Measurements from ENCODE around the gene HLA-DQB2.
"Not testable (repeated sequence)": the region's sequence is repeated elsewhere in the genome, so short reads cannot be mapped to it uniquely, and the experiment has no call there.

HLA-DQB2 gene

DNA sequence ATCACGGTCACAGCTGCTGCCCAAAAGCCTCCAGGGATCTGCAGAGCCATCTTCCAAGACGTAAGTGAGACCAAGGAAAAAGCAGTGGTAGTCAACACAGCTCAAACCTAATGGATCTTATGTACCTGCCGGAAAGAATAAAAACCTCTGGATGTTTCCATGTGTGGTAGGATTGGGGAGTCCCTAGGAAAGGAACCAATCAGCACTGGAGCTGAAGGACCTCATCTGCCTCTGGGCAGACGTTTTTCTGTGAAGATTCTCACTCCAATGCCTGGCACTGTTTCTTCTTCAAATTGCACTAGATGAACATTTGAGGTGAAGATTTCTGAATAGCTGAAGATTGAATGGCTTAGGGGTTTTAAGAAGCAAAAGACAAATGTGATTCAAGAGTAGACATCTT, at the start of gene HLA-DQB2:
TSS of gene HLA-DQB2 (minus strand) at position 112 of the 400 bp plus-strand sequence. CDS start at position 50, 62 bp downstream.
- no peak for DNase-seq

DNA sequence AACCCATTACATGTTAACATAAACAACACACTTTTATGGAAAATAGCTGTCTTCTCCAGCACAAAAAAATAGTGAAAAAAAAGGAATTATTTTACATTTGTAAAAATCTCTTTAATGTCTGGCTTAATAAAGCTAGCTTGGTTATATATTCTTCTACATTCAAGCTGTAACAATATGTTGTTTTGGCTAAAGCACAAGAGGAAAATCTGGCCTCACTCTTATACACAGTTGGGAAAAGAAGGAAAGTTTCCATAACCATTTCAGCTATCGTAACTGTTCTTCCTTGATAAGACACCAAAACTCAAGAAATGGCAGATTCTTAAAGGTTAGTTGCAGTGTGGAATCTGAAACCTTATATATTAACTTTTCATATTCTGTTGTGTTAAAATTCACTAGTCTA, 45.8 kb upstream of the HLA-DQB2 start:
- DNase-seq: no peak

DNA sequence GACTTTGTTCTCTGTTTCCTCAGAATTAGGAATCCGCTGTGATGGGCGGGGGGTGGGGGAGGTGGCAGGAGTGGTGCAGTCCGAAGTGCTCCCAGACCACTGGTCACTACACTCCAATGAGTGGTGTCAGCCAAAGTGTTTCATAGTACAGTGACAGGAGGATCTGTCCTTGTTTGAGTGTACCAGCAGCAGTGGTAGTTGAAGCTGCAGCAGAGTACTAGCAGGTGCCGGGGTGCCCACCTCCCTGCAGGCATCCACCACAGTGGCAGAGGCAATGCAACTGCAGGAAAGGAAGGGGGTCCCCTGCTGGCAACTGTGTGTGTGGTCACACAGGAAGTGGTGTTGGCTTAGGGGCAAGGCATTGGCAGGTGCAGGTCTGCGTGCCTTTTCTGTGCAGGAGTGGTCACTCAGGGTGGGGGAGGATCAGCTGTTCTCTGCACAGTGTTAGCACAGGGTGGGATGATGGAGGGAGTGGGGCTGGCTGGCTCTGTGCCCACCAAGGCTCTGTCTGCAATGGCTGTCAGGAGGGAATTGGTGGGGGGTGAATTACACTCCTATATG, 43.8 kb upstream of the HLA-DQB2 start:
- DNase-seq: no peak

DNA sequence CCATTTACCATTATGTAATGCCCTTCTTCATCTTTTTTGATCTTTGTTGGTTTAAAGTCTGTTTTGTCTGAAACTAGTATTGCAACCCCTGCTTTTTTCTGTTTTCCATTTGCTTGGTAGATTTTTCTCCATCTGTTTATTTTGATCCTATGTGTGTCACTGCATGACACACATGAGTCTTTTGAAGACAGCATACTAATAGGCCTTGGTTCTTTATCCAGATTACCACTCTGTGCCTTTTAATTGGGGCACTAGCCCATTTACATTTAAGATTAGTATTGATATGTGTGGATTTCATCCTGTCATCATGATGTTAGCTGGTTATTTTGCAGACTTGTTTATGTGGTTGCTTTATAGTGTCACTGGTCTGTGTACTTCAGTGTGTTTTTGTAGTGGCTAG, 42.1 kb upstream of the HLA-DQB2 start:
- not testable (repeated sequence) for DNase-seq

DNA sequence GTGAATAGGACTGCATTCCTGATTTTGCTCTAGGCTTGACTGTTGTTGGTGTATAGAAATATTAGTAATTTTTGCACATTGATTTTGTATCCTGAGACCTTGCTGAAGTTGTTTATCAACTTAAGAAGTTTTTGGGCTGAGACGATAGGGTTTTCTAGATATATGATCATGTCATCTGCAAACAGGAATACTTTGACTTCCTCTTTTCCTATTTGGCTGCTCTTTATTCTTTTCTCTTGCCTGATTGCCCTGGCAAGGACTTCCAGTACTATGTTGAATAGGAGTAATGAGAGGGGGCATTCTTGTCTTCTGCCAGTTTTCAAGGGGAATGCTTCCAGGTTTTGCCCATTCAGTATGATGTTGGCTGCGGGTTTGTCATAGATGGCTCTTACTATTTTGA, 40.1 kb upstream of the HLA-DQB2 start:
- DNase-seq: no peak

- DNase-seq: no peak
These were observed 36.4 kb upstream of the HLA-DQB2 start for GRCh38 chr6:32799740-32800139.

- no peak for DNase-seq
These were observed 35.8 kb upstream of the HLA-DQB2 start for GRCh38 chr6:32799168-32799567.

DNA sequence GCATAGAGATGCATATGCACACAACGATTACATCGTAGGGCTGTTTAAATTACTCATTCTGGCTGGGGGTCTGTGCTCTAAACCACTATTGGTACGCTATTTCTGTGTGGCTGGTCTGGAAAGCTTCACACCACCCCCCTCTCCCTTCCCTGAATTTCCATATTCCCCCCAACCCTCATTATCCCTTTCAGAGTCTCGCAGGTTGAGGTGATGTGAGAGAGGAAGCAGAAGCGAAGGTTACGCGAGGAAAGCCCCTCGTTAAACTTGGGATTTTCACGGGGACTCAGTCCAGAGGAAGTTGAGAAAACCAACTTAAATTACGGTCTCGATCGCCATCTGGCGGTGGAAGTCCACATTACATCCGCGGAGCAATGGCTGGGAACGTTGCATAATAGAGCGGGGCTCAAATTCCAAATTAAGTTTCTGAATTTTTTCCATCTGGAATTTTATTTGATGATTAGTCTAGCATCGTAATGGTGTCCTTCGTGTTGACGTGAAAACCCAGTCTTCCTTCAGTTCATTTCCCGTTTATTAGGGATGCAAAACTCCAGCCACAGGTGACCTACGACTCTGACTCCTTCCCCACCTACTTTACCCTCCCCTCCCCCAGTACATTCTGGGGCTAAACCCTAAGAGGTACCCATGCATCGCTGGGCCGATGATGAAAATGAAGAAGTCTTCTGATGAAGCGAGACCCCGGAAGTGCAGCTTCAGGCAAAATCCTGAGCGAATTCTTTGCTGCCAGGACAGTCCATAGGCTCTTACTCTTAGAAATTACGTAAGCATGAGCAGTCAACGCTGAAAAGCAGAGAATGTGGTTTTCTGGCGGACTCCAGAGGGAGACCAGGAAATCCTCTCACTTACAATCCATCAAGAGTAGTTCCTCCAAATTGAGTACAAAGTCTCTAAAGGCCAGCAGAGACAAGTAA, 33.8 kb upstream of the HLA-DQB2 start:
- peak; percentile 58 for DNase-seq

DNA sequence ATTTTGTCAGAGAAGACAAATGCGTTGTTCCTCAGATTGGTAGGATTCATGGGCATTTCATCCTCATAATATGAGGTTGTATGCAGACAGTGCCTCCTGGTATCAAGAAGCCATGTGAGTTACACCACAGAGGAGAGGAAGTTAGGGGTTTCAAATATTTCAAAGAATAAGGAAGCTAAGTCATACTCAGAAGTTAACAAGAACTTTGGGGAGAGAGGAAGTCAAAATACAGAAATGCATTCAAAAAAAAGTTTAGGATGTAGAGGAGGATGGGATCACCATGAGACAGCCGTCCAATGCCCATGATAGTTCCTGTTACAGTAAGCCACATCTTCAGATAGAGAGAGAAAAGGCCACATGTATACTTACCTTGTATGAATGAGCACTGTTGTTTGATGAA, 31.2 kb upstream of the HLA-DQB2 start:
- no peak for DNase-seq

DNA sequence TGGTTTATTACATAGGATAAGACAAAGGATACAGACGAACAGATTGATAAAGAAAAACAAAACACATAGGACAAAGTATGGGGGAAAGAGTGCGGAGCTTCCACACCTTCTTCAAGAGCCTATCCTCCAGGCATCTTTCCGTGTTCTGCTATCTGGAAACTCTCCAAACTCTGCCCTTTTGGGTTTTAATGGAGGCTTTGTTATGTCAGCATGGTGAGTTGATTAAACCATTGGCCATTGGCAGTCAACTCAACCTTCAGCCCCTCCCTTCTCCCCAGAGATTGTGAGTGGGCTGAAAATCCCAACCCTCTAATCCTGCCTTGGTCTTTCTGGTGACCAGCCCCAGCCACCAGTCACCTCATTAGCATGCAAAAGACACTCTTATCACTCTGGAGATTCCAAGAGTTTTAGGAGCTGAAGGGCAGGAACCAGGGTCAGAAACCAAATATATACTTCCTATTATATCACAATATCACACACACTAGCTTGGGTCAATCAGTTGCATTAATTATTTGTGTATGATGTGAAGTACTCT, 29.6 kb upstream of the HLA-DQB2 start:
- DNase-seq: no peak

GRCh38 chr6:32790306-32790705, 27.0 kb upstream of the HLA-DQB2 start:
- DNase-seq: no peak

DNA sequence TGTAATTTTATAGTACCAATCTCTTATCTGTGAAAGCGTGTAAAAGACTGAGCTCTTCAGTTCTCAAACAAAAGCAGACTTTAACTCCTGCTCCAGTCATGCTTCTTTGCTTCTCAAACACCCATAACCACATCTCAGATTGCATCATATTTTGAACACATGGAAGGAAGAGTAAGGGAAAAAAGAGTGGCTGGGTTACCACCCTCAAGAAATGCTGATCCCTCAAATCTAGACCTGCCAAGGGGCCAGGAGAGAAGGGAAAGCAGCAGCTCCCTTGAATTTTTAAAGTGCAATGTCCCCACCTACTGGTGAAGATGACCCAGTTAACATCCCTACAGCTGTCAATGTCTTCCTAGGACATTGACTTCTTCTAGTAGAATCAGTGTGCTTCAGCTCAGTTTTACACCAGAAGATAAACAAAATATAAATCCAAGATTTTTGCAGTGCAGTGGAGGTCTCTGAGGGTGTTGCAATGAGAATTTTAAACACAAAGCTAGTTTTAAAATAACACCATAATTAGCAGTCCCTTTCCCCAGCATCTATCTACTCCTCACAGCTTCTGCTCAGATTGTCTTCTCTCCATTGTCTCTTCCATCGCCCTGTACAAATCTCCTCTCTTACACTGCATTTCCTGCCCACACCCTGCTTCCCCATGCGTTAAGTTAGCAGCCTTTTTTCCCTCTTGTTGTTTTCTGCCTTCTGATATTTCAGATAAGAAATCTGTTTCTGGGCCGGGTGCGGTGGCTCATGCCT, 22.6 kb upstream of the HLA-DQB2 start:
- DNase-seq: peak; percentile 54

DNA sequence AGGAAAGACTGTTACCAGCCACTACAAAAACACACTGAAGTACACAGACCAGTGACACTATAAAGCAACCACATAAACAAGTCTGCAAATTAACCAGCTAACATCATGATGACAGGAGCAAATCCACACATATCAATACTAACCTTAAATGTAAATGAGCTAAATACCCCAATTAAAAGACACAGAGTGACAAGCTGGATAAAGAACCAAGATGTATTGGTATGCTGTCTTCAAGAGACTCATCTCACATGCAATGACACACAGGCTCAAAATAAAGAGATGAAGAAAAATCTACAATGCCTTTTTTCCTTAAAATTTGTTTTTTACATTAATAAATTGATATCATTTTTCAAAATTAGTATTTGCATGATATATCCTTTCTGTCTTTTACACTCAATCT, 19.6 kb upstream of the HLA-DQB2 start:
- not testable (repeated sequence) for DNase-seq

DNA sequence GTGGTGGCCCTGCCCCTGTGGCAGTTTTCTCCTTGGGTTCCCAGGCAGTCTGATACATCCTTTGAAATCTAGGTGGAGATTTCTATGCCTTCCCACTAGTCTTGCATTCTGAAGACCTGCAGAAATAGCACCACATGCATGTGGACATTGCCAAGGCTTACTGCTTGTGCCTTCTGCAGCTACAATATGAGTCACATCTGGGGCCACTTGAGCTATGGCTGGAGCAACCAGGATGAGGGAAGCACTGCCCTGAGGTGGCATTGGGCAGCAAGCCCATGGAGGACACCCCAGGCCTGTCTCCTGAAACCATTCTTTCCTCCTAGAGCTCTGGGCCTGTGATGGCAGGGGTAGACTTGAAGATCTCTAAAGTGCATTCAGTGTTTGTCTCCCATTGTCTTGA, 15.7 kb upstream of the HLA-DQB2 start:
- no peak for DNase-seq

DNA sequence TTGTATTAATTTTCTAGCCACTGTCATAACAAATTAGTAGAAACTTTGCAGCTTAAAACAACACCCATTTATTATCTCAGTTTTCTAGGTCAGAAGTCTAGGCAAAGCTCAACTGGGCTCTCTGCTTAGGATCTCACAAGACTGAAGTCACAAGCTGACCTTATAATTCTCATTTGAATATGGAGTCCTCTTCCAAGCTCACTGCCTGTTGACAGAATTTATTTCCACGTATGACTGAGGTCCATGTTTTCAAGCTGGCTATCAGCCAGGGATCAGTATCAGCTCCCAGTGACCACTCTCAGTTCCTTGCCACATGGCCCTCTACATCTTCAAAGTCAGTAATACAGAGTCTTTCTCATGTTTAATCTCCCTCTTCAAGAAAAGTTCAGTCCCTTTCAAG, 11.7 kb upstream of the HLA-DQB2 start:
- DNase-seq: no peak

DNA sequence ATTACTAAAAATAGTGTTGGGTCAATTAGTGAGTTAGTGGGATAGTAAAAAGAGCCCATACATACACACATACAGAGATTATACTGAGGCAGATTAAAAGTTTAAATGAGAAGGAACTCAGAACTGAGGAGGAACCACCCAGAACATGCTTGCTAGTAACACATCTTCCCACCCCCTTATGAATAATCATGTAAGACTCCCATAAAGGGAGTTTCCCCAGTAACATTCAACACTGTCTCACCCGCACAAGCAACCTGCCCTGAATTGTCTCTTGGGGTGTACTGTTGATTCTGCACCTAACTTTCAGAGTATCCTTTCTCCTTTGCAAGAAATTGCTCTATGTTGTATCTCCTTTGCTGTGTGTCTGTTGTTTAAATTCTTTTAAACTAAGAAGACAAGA, 11.1 kb upstream of the HLA-DQB2 start:
- no peak for DNase-seq

GRCh38 chr6:32772656-32773055, 9.3 kb upstream of the HLA-DQB2 start:
- no peak for DNase-seq

DNA sequence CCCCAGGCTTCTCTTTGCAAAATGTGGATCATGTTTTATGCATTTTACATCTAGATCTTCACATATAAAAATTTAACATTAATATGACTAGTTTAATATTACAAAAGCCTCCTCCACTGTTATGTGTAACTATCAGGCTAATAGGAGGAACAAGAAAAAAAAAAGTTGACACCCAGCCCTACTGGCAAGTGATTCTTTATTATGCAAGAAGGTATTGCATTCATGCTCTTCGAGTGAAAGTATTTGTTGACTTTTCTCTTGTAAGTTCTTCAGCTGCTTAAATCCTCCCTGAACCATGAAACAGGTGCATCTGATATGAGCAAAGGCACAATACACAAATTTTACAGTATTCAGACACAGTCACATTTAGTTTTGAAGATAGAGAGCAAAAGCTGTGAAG, 716 bp upstream of the HLA-DQB2 start:
- no peak for DNase-seq

- no peak for DNase-seq
These were observed 1.8 kb downstream of the HLA-DQB2 start for GRCh38 chr6:32761548-32761947.

DNA sequence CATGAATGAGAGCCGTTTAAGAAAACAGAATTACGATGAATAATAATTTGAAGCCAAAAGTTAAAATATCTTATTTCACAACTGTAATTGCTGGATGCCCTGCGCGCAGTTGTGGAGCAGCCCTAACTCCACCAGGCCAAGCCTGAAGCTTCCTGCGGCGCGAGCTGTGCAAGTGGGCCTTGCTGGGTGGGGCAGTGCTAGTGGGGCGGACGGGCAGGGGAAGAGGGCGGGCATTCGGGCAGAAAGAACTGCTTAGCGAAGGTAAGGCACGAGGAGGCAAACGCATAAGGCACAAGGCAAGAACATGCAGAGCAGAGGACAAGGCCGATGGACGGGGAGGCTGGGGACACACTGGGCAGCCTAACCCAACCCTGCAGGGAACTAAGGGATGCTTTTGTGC, 2.3 kb downstream of the HLA-DQB2 start:
- DNase-seq: no peak

DNA sequence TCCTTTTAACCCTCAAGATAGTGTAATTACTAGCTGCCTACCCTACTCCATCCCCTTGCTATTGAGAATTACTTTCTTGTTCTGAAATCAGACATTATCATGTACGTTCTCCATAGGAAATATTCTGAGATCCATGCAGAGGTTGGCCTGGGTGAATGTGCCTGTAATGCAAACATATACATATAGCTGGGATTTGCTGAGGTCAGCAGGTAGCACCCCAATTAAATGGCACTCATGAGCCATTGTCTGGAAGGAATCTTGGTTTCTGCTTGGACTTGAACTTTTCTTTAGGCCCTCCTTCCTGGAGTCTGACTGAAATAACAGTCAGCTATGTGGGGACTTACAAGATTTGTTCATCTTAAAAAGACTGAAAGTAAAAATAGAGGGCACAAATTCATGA, 3.7 kb downstream of the HLA-DQB2 start:
- DNase-seq: no peak

DNA sequence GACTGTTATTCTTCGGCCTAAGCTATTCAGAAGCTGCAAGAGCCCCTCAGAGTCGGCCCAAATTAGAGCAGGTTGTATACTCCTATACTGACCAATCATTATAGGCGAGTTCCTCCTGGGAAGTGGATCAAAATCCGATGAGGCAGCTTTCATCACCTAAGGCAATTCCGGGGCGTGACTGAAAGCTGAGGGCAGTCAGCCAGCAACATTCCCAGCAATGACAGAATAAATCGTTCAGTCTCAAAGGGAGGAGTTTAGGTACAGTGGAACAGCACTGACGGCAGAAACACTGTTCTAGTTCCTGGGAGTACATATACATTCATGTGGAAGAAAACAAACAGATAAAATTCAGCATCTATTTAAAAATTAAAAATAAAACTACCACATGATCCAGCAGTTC, 10.8 kb downstream of the HLA-DQB2 start:
- DNase-seq: no peak

DNA sequence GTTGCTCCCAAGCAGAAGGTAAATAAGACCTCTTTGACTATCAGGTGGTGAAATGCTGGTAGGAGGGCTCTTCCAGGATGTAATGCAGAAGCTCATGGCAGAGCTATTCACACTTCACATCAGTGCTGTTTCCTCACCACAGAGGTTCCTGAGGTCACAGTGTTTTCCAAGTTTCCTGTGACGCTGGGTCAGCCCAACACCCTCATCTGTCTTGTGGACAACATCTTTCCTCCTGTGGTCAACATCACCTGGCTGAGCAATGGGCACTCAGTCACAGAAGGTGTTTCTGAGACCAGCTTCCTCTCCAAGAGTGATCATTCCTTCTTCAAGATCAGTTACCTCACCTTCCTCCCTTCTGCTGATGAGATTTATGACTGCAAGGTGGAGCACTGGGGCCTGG, 17.7 kb downstream of the HLA-DQB2 start:
- DNase-seq: not testable (repeated sequence)

DNA sequence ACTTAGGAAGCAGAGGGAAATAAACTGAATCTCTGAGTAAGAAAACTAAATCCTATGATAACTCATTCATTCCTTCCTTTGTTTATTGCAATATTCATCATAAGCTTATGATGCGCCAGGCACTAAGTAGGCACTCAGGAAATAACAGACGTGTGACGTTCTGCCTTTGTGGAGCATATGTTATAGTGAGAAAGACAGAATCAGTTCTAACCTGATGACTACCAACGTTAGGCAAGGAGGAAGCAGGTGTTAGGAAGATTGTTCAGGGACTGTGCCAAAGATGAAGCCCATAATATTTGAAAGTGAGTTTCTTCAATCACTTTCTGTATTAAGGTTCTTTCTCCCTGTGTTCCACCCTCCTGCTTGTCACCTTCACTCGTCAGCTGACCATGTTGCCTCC, 18.6 kb downstream of the HLA-DQB2 start:
- no peak for DNase-seq

Measured in fibroblast of skin of right quadriceps (primary cell).